GM12801 (cell line): ENCODE data around the gene GFOD1.

ENCODE experiments used
- CTCF ChIP-seq: IDR thresholded peaks from one replicate; pipeline ENCODE4 v1.5.1; 2011; ENCODE audit warnings: control low read depth; ENCODE audit not compliant: insufficient read length; ENCODE audit errors: extremely low read depth

The GFOD1 gene

GRCh38 chr6:13495818-13496217, 8.4 kb upstream of the GFOD1 start:
- no peak for TF ChIP-seq CTCF

GRCh38 chr6:13495112-13495776, 7.8 kb upstream of the GFOD1 start:
- no peak for TF ChIP-seq CTCF

GRCh38 chr6:13494137-13494536, 6.7 kb upstream of the GFOD1 start:
- no peak for TF ChIP-seq CTCF

GRCh38 chr6:13493147-13493546, 5.7 kb upstream of the GFOD1 start:
- TF ChIP-seq CTCF = no peak

GRCh38 chr6:13492357-13492756, 5.0 kb upstream of the GFOD1 start:
- no peak for TF ChIP-seq CTCF

GRCh38 chr6:13491538-13491937, 4.1 kb upstream of the GFOD1 start:
- no peak for TF ChIP-seq CTCF

- no peak for TF ChIP-seq CTCF
These were observed 3.0 kb upstream of the GFOD1 start for GRCh38 chr6:13490402-13490801.

- no peak for TF ChIP-seq CTCF
These were observed 1.5 kb upstream of the GFOD1 start for GRCh38 chr6:13488896-13489237.
